ENCODE results near the gene DPYD.
A peak's percentile ranks its signal among the peaks of the same experiment; 100 is the strongest.

The DPYD gene

DNA sequence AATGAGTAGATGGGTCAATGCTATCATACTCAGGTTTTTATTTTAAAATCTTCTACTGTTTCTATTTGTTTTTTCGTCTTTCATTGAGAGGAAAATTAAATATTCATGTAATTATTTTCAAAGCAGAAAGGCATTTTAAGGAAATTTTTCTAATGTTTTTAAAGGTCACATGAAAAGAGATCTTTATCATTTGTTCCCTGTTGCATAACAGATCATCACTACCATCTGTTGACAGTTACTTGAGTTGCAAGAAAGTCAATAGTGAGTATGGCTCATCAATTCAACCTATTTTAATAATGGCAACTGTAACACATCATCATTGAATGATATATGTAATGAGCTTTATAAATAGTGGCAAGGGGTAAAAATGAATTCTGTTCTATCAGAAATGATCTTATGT is 369.7 kb downstream of the DPYD start:
- no peak for DNase-seq (ENCODE audit: low spot score)
- FAIRE-seq, result no peak

DNA sequence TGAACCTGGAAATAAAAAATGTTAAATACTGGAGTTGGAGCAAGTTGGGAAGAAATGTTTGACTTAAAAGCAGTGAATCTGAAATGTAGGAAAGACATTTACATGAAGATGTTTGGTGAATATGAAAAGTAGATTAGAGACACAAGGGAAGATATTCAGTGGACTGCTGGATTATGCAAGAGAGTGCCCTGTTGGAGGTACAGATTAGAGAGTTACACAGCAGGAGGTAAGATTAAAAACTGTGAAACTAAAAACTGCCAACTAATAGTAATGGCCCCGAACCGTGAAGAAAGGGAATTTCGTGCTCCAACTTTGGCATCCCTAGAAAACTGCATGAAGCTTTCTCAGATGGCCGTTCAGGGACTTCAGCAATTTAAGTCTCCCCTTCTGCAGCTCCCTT is 375.4 kb downstream of the DPYD start:
- FAIRE-seq, result no peak

DNA sequence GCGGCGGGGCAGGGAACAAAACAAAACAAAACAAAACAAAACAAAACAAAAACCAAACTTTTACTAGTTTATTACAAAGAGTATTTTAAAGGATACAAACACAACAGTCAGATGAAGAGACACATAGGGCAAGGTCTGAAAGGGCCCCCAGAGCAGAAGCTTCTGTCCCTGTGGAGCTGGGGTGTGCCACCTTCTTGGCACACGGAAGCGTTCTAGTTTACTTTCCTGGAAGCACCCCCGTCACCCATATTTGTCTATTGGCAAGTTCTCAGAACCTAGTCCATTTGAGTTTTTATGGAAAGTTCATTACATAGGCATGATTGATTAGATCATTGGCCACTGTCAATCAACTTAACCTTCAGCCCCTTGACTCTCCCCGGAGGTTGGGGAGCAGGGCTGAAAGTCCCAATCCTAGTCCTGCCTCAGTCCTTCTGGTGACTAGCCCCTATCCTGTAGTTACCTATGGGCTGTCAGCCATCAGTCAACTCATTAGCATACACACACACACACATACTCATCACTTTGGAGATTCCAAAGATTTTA is 380.4 kb downstream of the DPYD start:
- DNase-seq (ENCODE audit: low spot score) (no peak), FAIRE-seq (no peak)

More for the DNA sequence above, 375.4 kb downstream of the DPYD start:
- no peak for DNase-seq (ENCODE audit: low spot score)

DNA sequence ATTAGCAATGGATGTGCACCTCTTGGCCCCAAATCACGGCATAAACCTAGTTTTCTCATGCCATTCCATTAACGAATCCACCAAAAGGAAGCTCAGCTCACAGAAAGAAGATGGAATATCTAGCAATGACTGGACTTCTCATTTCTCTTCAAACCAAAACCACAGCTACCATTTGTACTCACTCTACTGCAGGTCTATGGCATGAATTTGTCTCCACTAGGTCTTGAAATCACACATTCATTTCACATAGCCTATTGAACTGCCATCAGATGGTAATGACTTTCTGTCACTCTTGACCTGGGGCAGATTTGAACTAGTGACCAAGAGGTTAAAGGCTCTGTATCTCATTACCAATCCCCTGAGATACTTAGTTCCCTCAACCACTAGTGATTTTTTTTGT is 382.7 kb downstream of the DPYD start:
- no peak for FAIRE-seq
- DNase-seq (ENCODE audit: low spot score), result no peak

DNA sequence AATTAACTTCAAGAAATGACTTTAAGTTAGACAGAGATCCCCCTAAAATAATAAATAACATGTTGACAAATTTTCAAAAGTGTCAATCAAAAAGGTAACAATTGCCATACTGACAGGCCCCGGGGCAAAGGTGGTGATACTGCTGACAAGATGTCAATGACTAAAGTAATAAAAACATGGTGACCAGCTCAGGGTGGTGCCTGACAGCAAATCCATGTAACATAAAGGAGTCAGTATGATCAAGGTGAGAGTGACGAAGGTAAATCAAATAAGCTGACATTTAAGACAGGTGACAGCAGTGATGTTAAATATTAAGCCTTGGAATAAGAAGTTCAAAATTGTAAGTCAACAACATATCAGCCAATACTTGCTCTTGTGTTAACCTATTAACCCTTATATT is 387.5 kb downstream of the DPYD start:
- FAIRE-seq (no peak), DNase-seq (ENCODE audit: low spot score) (no peak)

DNA sequence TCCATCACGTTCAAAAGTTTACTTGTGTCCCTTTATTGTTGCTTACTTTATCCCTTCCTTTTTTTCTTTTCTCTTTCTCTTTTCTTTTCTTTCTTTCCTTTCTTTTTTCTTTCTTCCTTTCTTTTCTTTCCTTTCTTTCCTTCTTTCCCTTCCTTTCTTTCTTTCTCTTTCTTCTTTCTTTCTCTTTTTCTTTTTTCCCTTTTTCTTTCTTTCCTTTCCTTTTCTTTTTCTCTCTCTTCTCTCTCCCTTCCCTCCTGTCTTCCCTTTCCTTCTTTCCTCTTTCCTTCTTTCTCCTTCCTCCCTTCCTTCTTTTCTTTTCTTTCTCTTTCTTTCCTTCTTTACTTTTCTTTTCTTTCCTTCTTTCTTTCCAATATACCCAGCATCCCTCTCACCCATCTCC is 391.2 kb downstream of the DPYD start:
- DNase-seq (ENCODE audit: low spot score) (no peak), FAIRE-seq (no peak)

DNA sequence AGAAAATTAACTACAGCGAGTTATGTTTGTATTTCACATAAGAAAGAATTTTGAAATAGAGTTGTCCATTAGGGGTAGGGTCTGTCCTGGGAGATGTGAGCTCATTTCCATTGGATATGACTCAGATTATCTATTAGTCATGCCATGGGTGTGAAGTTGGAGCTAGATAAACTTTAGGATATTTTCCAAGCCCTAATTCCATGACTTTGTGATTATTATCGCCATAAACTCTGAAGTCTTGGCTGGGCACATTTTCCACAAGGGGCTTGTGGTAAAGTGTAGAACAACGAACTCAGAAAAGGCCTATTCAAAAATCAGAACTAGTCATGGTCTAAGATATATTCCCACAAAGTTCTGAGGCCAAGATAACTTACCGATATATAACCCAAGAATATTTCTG is 396.6 kb downstream of the DPYD start:
- FAIRE-seq (no peak), DNase-seq (ENCODE audit: low spot score) (no peak)

DNA sequence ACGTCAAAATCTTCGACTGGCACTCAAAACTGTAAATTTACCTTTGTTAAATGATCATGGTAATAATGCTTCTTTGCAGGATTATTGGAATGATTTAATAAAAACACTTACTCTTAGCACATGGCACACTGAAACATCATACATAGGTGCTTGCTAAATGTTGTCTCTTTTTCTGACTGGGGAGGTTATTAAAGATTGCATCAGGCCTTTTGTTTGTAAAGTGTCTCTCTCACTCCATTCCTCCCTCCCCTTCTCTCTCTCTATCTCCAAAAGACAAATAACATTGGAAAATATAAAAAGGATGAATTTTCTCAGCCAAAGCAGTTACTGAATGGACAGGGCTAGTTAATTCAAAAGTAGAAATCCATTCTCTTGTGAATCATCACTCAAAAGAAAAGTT is 404.2 kb downstream of the DPYD start:
- no peak for FAIRE-seq
- no peak for DNase-seq (ENCODE audit: low spot score)

DNA sequence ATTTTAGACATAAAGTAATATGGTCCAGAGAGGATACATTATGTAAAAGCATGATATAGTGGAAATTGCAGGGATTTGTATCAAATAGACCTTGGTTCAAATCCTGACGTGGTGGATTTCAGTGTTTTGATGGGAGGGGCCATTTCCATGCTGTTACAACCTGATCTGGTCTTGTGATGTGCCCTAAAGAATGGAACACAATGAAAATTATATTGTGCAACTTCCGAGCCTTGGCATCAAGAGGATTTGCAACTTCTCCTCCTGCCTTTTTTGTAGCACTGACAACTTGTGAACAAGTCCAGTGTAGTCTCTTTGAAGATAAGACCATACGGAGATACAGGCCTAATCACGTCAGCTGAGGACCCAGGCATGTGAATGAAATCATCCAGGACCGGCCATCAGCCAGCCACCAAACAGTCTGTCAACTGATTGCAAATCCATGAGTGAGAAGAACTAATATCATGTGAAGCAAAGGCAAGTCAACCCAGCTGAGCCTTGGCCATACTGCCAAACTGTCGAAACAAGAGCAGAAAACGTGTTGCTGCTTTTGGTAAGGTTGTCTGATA is 412.1 kb downstream of the DPYD start:
- FAIRE-seq, result no peak
- no peak for DNase-seq (ENCODE audit: low spot score)

DNA sequence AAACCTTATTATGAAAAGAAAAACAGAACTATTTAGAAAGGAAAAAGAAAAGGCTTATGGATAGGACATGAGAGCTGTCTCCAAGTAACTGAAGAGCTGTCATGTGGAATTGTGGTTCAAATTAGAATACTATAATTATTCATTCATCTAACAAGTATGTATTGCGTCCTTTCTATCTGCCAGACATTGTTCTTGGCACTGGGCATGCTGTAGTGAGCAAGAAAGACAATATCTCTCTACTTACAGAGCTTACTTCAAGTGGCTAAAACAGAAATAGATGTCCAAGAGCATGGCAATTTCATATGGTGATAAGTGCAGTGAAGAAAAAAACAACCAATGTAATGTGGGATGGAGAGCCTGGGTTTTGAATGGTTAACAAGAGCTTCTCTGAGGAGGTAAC is 413.0 kb downstream of the DPYD start:
- FAIRE-seq (no peak), DNase-seq (ENCODE audit: low spot score) (no peak)

DNA sequence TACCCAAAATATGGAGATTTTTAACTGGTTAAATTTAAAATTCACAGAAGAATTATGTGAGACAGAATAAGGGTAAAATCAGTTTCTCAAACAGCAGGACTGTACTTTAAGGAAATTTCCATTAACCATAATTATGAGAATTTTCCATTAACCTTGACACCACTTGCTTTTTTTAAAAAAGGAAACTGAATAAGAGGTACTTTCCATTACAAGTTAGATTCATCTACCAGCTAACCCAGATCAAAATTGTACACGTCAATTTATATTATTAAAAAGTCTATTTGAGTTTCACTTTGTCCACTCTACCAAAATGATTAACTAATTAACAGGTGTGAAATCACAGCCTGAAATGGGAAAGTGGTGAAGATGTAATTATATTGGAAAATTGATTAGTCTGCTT is 414.5 kb downstream of the DPYD start:
- no peak for FAIRE-seq
- no peak for DNase-seq (ENCODE audit: low spot score)

DNA sequence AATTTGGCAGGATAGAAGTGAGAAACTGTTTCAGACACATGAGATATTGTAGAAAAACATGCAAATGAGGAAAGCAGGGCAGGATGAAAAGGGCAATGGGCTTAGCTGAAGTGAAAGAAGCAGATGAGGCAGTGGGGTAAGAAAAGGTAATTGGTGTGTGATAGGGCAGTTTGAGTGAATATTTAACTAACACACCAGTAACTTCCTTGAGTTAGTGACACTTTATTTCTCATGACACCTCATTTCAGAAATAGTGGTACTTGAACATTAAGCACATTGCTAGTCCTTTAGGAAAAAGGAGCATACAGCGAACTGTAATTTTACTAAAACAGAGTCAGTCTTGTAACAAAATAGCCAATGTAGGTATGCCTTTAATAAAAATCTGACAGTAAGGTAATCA is 415.0 kb downstream of the DPYD start:
- no peak for DNase-seq (ENCODE audit: low spot score)

DNA sequence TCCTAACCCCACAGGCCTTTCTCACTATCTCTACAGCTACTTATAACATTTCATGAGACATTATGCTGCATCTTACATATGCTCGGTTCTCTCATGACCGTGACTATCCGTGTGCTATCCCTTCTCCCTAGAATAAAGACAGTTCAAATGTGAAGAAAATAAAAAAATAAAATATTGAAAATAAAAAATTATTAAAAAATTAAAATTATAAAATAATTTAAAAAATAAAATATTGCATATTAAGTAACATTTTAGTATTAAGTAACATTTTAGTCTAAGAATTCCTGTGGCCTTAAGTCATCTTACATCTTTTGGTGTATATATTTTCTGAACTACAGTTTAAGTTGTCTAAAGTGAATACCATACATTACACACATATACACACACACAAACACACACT is 415.5 kb downstream of the DPYD start:
- peak; percentile 52 for FAIRE-seq
- no peak for DNase-seq (ENCODE audit: low spot score)

More for the DNA sequence above, 415.0 kb downstream of the DPYD start:
- peak; percentile 25 for FAIRE-seq

DNA sequence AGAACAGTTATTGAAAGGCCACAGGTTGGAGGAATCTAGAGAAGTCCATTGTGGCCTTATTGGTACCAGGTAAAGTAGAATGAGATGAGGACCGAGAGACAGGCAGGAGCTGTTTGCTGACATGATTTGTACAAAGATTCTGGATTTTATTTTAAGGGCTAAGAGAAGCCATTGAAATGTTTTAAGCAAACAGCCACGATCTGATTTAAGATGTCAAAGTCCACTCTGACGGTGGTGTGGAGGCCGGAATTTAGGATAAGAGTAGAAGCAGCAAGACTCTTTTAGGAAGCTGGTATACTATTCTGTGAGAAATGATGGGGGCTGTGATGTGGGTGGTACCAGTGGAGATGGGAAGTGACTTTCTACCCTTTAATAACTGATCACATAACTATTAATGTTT is 418.5 kb downstream of the DPYD start:
- DNase-seq (ENCODE audit: low spot score) (no peak), FAIRE-seq (no peak)

DNA sequence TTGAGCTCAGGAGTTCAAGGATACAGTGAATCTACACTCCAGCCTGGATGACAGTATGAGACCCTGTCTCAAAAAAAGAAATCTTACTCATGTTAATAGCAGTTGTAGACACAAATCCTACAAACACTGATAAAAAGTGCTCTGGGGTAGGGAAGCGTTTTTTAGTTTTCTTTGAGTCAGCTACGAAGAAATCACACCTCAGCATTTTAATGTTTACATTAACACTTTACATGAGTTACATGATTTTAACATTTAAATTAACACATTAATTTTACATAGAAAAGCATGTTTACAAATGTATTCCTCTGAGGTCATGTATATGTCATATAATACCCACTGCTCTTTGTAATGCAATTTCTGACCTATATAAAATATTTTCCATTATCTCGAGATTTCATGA is 419.2 kb downstream of the DPYD start:
- FAIRE-seq, result no peak
- no peak for DNase-seq (ENCODE audit: low spot score)

DNA sequence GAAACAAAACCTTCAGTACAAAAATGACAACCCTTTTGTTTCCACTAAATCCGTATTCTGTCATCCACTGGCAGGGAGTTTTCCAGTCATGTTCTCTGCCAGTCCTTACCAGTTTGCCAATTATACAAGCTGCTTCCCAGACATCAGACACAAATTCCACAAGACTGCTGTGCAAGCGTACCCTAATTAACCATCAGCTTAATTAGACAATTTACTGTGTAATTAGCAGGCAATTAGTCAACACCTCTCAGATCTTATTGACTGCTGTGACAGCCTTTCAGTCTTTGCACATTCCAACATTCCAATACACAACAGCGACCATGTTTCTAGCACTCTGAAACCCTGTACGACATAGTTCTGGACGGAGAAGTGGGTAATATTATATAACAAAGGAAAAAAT is 420.1 kb downstream of the DPYD start:
- DNase-seq (ENCODE audit: low spot score) (no peak), FAIRE-seq (no peak)

DNA sequence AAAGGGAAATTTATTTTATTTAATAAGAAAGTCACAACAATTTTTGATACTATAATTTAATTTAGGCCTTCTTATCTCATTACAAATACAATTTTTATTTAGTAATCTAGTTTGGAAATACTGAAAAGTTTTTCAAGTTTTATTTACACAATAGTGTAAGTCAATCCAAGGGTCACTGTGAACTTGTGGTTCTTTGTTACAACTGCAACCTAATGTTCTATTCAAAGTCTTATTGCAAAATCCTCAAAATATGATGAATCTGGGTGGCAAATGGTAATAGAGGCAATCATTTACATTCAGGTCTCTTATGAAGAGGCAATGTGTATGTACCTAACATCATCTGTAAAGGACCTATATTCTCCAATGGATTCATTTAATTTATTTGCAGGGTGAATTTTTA is 421.2 kb downstream of the DPYD start:
- FAIRE-seq, result no peak

DNA sequence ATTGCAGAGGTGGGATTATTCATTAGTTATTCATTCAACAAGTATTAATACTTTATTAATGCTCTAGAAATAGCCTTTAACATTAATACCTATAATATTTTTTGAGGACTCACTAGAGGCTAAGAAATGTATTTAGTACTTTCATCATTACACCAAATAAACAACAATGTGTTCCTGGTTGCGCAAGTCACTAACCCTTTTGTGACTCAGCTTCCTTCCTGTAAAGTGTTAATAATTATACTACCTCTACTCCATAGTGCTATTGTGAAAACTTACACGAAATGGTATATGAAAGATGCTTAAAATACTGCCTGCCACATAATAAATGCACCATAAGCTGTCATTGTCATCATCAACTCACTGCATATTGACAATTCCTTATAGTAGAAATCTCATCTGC is 431.0 kb downstream of the DPYD start:
- DNase-seq (ENCODE audit: low spot score), result peak; percentile 9

More for the DNA sequence above, 421.2 kb downstream of the DPYD start:
- DNase-seq (ENCODE audit: low spot score), result no peak

DNA sequence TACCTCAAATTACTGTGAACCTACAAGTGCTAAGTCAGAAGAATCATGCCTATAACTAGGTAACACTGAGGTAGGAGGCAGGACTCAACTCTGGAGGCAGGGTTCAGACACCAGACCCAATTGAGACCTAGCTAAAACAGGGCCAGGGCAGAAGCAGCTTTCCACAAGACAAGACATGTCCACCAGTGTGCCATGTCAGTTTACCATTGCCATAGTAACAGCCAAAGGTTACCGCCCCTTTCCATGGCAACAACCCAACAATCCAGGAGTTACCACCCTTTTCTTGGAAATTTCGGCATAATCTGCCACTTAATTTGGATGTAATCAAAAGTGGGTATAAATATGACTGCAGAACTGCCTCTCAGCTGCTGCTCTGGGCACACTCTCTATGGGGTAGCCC is 432.3 kb downstream of the DPYD start:
- FAIRE-seq (no peak), DNase-seq (ENCODE audit: low spot score) (no peak)

More for the DNA sequence above, 431.0 kb downstream of the DPYD start:
- no peak for FAIRE-seq

DNA sequence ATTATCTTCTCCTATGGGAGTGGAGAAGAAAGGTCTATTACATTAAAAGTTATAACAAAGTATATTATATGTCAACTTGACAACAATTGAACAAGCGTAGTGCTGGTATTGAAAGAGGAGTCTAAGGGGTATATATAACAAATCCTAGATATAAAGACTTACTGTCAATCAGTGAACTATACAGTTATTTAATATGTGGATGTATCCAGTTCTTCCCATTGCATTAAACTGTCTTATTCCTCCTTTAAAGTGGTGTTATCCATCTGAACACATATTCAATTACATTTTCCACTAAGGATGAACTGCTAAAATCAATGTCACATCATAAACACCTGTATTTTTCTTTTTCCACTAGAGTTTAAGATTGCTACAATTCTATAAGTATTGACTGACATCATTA is 438.8 kb downstream of the DPYD start:
- FAIRE-seq, result no peak
- DNase-seq (ENCODE audit: low spot score), result no peak

DNA sequence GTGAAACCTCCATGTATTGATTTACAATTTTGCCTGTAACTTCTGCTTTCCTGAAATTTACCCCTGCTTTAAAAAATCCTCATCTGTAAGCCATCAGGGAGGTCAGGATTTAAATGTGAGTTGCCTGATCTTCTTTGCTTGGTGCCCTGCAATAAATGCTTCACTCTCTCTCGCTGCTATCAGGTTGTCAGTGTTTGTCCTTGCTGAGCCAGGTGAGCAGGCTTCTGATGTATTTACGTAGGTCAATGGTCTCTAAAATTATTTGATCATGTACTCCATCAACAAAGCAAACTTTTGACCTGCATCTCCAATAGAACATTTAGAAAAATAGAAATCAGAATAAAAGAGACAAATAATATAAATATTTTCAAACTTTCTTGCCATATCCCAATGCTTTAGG is 453.4 kb downstream of the DPYD start:
- FAIRE-seq (no peak), DNase-seq (ENCODE audit: low spot score) (no peak)

DNA sequence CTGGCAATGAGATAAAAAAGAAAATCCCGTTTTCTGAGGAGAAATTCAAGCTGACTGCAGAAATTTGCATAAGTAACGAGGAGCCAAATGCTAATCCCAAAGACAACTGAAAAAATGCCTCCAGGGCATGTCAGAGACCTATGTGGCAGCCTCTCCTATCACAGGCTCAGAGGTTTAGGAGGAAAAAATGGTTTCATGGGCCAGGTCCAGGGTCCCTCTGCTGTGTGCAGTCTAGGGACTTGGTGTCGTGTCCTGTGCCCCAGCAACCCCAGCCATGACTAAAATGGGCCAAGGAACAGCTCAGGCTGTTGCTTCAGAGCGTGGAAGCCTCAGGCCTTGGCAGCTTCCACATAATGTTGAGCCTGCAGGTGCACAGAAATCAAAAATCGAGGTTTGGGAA is 456.5 kb downstream of the DPYD start:
- DNase-seq (ENCODE audit: low spot score), result no peak
- FAIRE-seq, result no peak

DNA sequence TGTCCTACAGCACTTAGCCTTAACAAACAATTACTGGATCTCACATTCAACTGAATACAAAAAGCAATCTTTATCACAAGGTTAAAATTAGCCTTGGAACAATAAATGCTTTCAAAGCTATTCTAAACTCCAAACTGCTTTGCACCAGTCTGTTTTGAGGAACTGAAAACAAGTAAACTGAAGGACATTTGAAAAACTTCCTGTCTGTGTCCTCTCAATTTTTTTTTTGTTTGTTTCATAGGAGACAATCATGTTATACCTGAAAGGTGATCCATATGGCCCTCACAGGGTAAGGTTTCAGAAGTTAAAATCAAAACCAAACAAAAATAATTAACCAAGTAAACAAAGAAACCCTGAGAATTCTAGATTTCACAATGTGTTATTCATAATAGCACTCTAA is 459.1 kb downstream of the DPYD start:
- FAIRE-seq (no peak), DNase-seq (ENCODE audit: low spot score) (no peak)
